Pancreas (tissue), 10 donors: Measurements from ENCODE around the gene PAQR4. TPM values are rescaled to one million over a fixed set of nuclear protein-coding genes. Genes with fewer than 3 reads are reported as not detected.

Experiments
- ATAC-seq, 4 donors: fragments of 200-7000 bp; cut with Tn5 transposase; one replicate each; pipeline versions ENCODE4 v1.8.0 to v1.9.1; 2020; ENCODE audit warnings: mild to moderate bottlenecking in 4 of 4, moderate library complexity in 4 of 4
- DNase-seq, 6 donors: peaks; one replicate each; pipeline ENCODE4 v3.0.0-alpha.2; 2020
- FAIRE-seq: peaks from 2 replicates; lab custom pipeline; 2012; peaks lifted over from hg19 to GRCh38; lab: Jason Lieb, UNC
- H3K27ac ChIP-seq, 4 donors: fragments of 200-600 bp; sonication (generic); 1 replicate in 3 of 4; 2 replicates in 1 of 4; pipeline versions ENCODE4 v1.5.0 to v1.8.0; 2020
- H3K27me3 ChIP-seq, 4 donors: fragments of 200-600 bp; one replicate each; pipeline ENCODE4 v1.8.0; 2021
- H3K36me3 ChIP-seq, 3 donors: fragments of 200-600 bp; sonication (generic) in 1 of 3; one replicate each; pipeline versions ENCODE4 v1.5.0 to v1.8.0; 2020 to 2021
- H3K4me1 ChIP-seq, 3 donors: fragments of 200-600 bp; one replicate each; pipeline ENCODE4 v1.8.0; 2021
- H3K4me3 ChIP-seq, 4 donors: fragments of 200-600 bp; sonication (generic) in 2 of 4; one replicate each; pipeline versions ENCODE4 v1.5.0 to v1.8.0; 2020 to 2021
- H3K9me3 ChIP-seq, 4 donors: fragments of 200-600 bp; one replicate each; pipeline ENCODE4 v1.8.0; 2021
- CTCF ChIP-seq, 4 donors: fragments of 200-600 bp; sonication (generic) in 3 of 4; IDR thresholded peaks; one replicate each; pipeline versions ENCODE4 v1.5.0 to v1.8.0; 2021; ENCODE audit warnings: antibody characterized with exemption in 4 of 4
- WGBS, 2 donors: extraction: QIAGEN DNeasy Blood & Tissue Kit; methylation state at CpG; one replicate each; pipeline ENCODE4 v1.1.7; 2013; 5-methylcytosine and 5-hydroxymethylcytosine counted together
- intact Hi-C, 3 donors: fragments of 100-400 bp; cut with DNase I; formaldehyde crosslinking; loops; one replicate each; pipeline versions ENCODE4 v1.11.1 to v1.14.2; 2022
- polyA plus RNA-seq, 2 donors: library from polyadenylated mRNA; stranded (reverse); fragments of 200-250 nt; gene quantifications; one replicate each; pipeline ENCODE4 v1.2.3, GENCODE V29; 2013
- total RNA-seq, 6 donors: library from RNA; stranded (reverse); fragmentation: NEBNext Ultra II Directional in 4 of 6; extraction: Animal tissue kit (Norgen Biotek cat#: 25700) in 4 of 6; gene quantifications; one replicate each; pipeline versions ENCODE4 v1.2.1 to v1.2.4, GENCODE V29; 2021 to 2023
- donor health status: healthy with polysubstance abuse.
- donor health status: DM: no; HTN: no; CAD: no; lungs with moderate emphysema.
- donor health status: DM: no; HTN: no; CAD: no.
- donor health status: control.
- donor health status: control.
- donor health status: Bipolar disorder and iron deficiency.
- donor health status: DM: yes; HTN: yes; CAD: no.
- donor health status: DM: no; HTN: no; CAD: no.
- donor health status: DM: no; HTN: no; CAD: no.
- donor health status: DM: yes; HTN: yes; CAD: no.

Gene PAQR4
- total and polyA plus RNA-seq, 8 donors = 5.3 to 12.5 (median 6.6) TPM

GRCh38 chr16:2967211-2967631 is 1.9 kb upstream of the PAQR4 start:
- intact Hi-C loops = no loop called here
- Histone ChIP-seq H3K4me3 (peak overlapping the region in 3 of 4 donors; percentile 12 to 35 (median 26)), H3K27me3 (peaks cover 0 to 19% (median 10%) of the 10 kb centered on the region in 4 donors), H3K27ac (no peak overlapping the region), H3K9me3 (no peaks in the 10 kb centered on the region), H3K4me1 (peaks cover 8 to 29% (median 10%) of the 10 kb centered on the region in 3 donors), H3K36me3 (no peaks in the 10 kb centered on the region)
- WGBS, 2 donors = 10 to 12% methylated on average over 18 to 51 of the region's 51 CpGs
- DNase-seq (peak in 4 of 6 donors; percentile 14 to 77 (median 31)), ATAC-seq (no peak), FAIRE-seq (no peak)
- TF ChIP-seq CTCF (IDR thresholded peaks at IDR 0.05) = no peak

- peaks cover 8 to 29% (median 10%) of the 10 kb centered on the region in 3 donors for H3K4me1 ChIP-seq
- TF ChIP-seq CTCF (IDR thresholded peaks at IDR 0.05) = no peak
- no peaks in the 10 kb centered on the region for H3K36me3 ChIP-seq
- H3K9me3 ChIP-seq = no peaks in the 10 kb centered on the region
- ATAC-seq (no peak), DNase-seq (peak in 4 of 6 donors; percentile 4 to 81 (median 43)), FAIRE-seq (no peak)
- WGBS, 2 donors = 51 to 55% methylated on average over 25 to 33 of the region's 33 CpGs
- H3K27me3 ChIP-seq = peaks cover 0 to 19% (median 10%) of the 10 kb centered on the region in 4 donors
- intact Hi-C loops = no loop called here
- no peak overlapping the region for H3K4me3 ChIP-seq
- no peak overlapping the region for H3K27ac ChIP-seq
Measured at GRCh38 chr16:2967721-2968161, 1.4 kb upstream of the PAQR4 start.

GRCh38 chr16:2968368-2968737 is 795 bp upstream of the PAQR4 start:
- peaks cover 8 to 28% (median 10%) of the 10 kb centered on the region in 3 donors for H3K4me1 ChIP-seq
- H3K36me3 ChIP-seq = no peaks in the 10 kb centered on the region
- H3K4me3 ChIP-seq = peak overlapping the region in 3 of 4 donors; percentile 74 to 92 (median 89)
- H3K27ac ChIP-seq = no peak overlapping the region
- WGBS, 2 donors = 22 to 23% methylated on average over 18 of the region's 18 CpGs
- FAIRE-seq (no peak), DNase-seq (peak in 1 of 6 donors; percentile 45), ATAC-seq (no peak)
- H3K9me3 ChIP-seq = no peaks in the 10 kb centered on the region
- no peak for TF ChIP-seq CTCF (IDR thresholded peaks at IDR 0.05)
- intact Hi-C loops = no loop called here
- peaks cover 0 to 19% (median 9%) of the 10 kb centered on the region in 4 donors for H3K27me3 ChIP-seq

GRCh38 chr16:2969545-2970521 is 685 bp downstream of the PAQR4 start:
- ATAC-seq (peak; percentile 48 to 69 (median 62)), FAIRE-seq (no peak), DNase-seq (peak; percentile 74 to 93 (median 82))
- Histone ChIP-seq H3K36me3 (no peaks in the 10 kb centered on the region), H3K4me1 (peaks cover 0 to 14% (median 0%) of the 10 kb centered on the region in 3 donors), H3K27me3 (peaks cover 0 to 19% (median 8%) of the 10 kb centered on the region in 4 donors), H3K27ac (peak overlapping the region; percentile 4 to 47 (median 24)), H3K4me3 (peak overlapping the region; percentile 68 to 92 (median 82)), H3K9me3 (no peaks in the 10 kb centered on the region)
- 1% methylated on average over 79 to 83 of the region's 83 CpGs for WGBS, 2 donors
- intact Hi-C loops = no loop called here
- TF ChIP-seq CTCF (IDR thresholded peaks at IDR 0.05) = peak in 3 of 4 donors; percentile 18 to 27 (median 20)
